OCI-M1 (cell line): ENCODE data around the gene AGRN.
A peak's percentile ranks its signal among the peaks of the same experiment; 100 is the strongest.

Source experiments
- DNase-seq: peaks from one replicate; lab custom pipeline; 2025; lab: John Stamatoyannopoulos, UW

Gene AGRN

GRCh38 chr1:1038694-1039093 lies 18.8 kb downstream of the AGRN start:
- DNase-seq: peak; percentile 22

- DNase-seq: no peak
Measured at GRCh38 chr1:1039145-1039910, 19.4 kb downstream of the AGRN start.

- no peak for DNase-seq
Measured at GRCh38 chr1:1040004-1040991, 20.4 kb downstream of the AGRN start.

GRCh38 chr1:1041092-1041523 lies 21.2 kb downstream of the AGRN start:
- DNase-seq: no peak

GRCh38 chr1:1041873-1042272 lies 22.0 kb downstream of the AGRN start:
- DNase-seq: no peak

- no peak for DNase-seq
Measured at GRCh38 chr1:1042835-1043234, 22.9 kb downstream of the AGRN start.

- DNase-seq: no peak
Measured at GRCh38 chr1:1043411-1043810, 23.5 kb downstream of the AGRN start.

- no peak for DNase-seq
Measured at GRCh38 chr1:1043921-1044320, 24.0 kb downstream of the AGRN start.

GRCh38 chr1:1044455-1045078 lies 24.6 kb downstream of the AGRN start:
- DNase-seq: no peak

GRCh38 chr1:1045129-1045528 lies 25.2 kb downstream of the AGRN start:
- DNase-seq: no peak

- no peak for DNase-seq
Measured at GRCh38 chr1:1046243-1046642, 26.3 kb downstream of the AGRN start.

- no peak for DNase-seq
Measured at GRCh38 chr1:1046767-1047166, 26.8 kb downstream of the AGRN start.

- DNase-seq: no peak
Measured at GRCh38 chr1:1047407-1047806, 27.5 kb downstream of the AGRN start.

GRCh38 chr1:1047963-1048362 lies 28.0 kb downstream of the AGRN start:
- no peak for DNase-seq

GRCh38 chr1:1048765-1049164 lies 28.8 kb downstream of the AGRN start:
- no peak for DNase-seq

GRCh38 chr1:1049318-1050165 lies 29.6 kb downstream of the AGRN start:
- no peak for DNase-seq

- DNase-seq: no peak
Measured at GRCh38 chr1:1050577-1051052, 30.7 kb downstream of the AGRN start.

- no peak for DNase-seq
Measured at GRCh38 chr1:1051127-1051810, 31.3 kb downstream of the AGRN start.

GRCh38 chr1:1052003-1052840 lies 32.3 kb downstream of the AGRN start:
- no peak for DNase-seq

- no peak for DNase-seq
Measured at GRCh38 chr1:1053022-1053421, 33.1 kb downstream of the AGRN start.
